AG09319 (cell line): ENCODE measurements around the gene CCNA1.

Experiments used
- DNase-seq: peaks from one replicate; pipeline ENCODE4 v3.0.0-alpha.2; 2010; ENCODE audit warnings: low read depth; ENCODE audit errors: extremely low read depth
- CTCF ChIP-seq: IDR thresholded peaks from 2 replicates; pipeline ENCODE4 v1.5.1; 2011; ENCODE audit warnings: low read depth, mild to moderate bottlenecking, inconsistent platforms, low read length, moderate library complexity

Gene CCNA1

DNA sequence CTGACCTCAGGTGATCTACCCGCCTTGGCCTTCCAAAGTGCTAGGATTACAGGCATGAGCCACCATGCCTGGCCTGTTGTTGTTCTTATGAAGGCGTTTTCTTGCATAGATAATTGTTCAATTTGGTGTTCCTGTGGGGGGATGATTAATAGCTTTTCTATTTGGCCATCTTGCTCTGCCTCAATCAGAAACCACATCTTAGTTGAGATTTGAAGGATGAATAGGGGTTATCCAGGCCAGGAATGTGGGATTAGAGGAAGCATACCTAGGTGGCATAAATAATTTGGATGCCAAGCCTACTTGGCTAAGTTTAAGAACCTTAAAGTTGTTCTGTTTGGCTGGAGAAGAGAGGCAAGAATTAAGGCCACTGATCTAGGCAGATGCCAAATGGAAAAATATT lies 44.4 kb downstream of the CCNA1 start:
- no peak for TF ChIP-seq CTCF
- no peak for DNase-seq

DNA sequence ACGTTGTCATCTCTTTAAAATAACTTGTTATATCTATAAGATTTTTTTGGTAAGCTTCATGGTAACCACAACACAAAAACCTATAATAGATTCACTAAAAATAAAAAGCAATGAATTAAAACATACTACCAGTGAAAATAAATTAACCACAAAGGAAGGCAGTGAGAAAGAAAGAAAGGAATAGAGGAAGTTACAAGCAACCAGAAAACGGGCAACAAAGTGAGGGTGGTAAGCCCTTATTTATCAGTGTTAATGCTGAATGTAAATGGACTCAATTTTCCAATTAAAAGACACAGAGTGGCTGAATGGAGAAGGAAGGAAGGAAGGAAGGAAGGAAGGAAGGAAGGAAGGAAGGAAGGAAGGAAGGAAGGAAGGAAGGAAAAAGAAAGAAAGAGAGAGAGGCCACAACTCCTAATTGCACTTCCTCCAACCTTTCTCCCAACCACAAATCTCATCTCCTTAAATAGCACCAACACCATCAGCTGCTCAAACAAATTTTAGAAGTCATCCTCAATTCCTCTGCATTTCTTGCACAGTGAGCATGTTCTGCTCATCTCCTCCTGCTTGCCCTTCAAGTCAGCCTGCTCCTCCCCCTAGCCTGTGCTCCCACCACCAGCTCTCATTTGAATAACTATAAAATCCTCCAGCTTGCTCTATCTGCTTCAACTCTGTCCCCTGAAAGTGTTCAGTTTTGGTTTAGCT lies 48.6 kb downstream of the CCNA1 start:
- no peak for TF ChIP-seq CTCF

GRCh38 chr13:36490055-36490454 lies 57.8 kb downstream of the CCNA1 start:
- no peak for DNase-seq
- no peak for TF ChIP-seq CTCF

More for the DNA sequence above, 48.6 kb downstream of the CCNA1 start:
- no peak for DNase-seq
